Muscle layer of duodenum (tissue), 2 donors: ENCODE results near the gene TTC12.

Source experiments
- H3K27ac ChIP-seq: one replicate; pipeline ENCODE4 v1.7.0; 2013; ENCODE audit warnings: mild to moderate bottlenecking, low read length
- H3K27me3 ChIP-seq: one replicate; pipeline ENCODE4 v1.7.0; 2013; ENCODE audit warnings: low read depth, mild to moderate bottlenecking, control low read depth, low read length
- H3K36me3 ChIP-seq, 2 donors: one replicate each; pipeline ENCODE4 v1.7.0; 2013; ENCODE audit warnings: low read length in 2 of 2, control low read depth in 1 of 2, mild to moderate bottlenecking in 1 of 2; ENCODE audit not compliant: insufficient read depth in 2 of 2, control insufficient read depth in 1 of 2
- H3K4me1 ChIP-seq, 2 donors: one replicate each; pipeline ENCODE4 v1.7.0; 2013; ENCODE audit warnings: low read length in 2 of 2, mild to moderate bottlenecking in 2 of 2, control low read depth in 1 of 2, moderate library complexity in 1 of 2; ENCODE audit not compliant: insufficient read depth in 2 of 2, control insufficient read depth in 1 of 2
- H3K4me3 ChIP-seq, 2 donors: one replicate each; pipeline ENCODE4 v1.7.0; 2013; ENCODE audit warnings: low read length in 2 of 2, low read depth in 1 of 2, mild to moderate bottlenecking in 1 of 2
- H3K9me3 ChIP-seq, 2 donors: one replicate each; pipeline ENCODE4 v1.7.0; 2013; ENCODE audit warnings: low read length in 2 of 2, control low read depth in 1 of 2, mild to moderate bottlenecking in 1 of 2; ENCODE audit not compliant: control insufficient read depth in 1 of 2
- donor health status: healthy.

TTC12 gene

GRCh38 chr11:113308601-113309000 lies 5.8 kb upstream of the TTC12 start:
- Histone ChIP-seq H3K4me1 (peaks cover 0 to under 1% of the 10 kb centered on the region in 2 donors), H3K9me3 (no peaks in the 10 kb centered on the region), H3K36me3 (no peaks in the 10 kb centered on the region), H3K27me3 (no peaks in the 10 kb centered on the region), H3K4me3 (no peak overlapping the region), H3K27ac (no peak overlapping the region)

GRCh38 chr11:113311536-113311935 lies 2.8 kb upstream of the TTC12 start:
- H3K27ac ChIP-seq: no peak overlapping the region
- H3K4me1 ChIP-seq: peaks cover 0 to 13% of the 10 kb centered on the region in 2 donors
- no peak overlapping the region for H3K4me3 ChIP-seq
- no peaks in the 10 kb centered on the region for H3K36me3 ChIP-seq
- H3K9me3 ChIP-seq: no peaks in the 10 kb centered on the region
- H3K27me3 ChIP-seq: no peaks in the 10 kb centered on the region

GRCh38 chr11:113313601-113314000 lies 782 bp upstream of the TTC12 start:
- peaks cover 0 to 13% of the 10 kb centered on the region in 2 donors for H3K4me1 ChIP-seq
- no peak overlapping the region for H3K27ac ChIP-seq
- no peaks in the 10 kb centered on the region for H3K9me3 ChIP-seq
- H3K4me3 ChIP-seq: peak overlapping the region in 1 of 2 donors; percentile 76
- H3K27me3 ChIP-seq: no peaks in the 10 kb centered on the region
- H3K36me3 ChIP-seq: peaks cover 0 to 9% of the 10 kb centered on the region in 2 donors

GRCh38 chr11:113314065-113314388 lies 356 bp upstream of the TTC12 start:
- H3K27ac ChIP-seq: no peak overlapping the region
- H3K4me1 ChIP-seq: peaks cover 0 to 13% of the 10 kb centered on the region in 2 donors
- peaks cover 0 to 9% of the 10 kb centered on the region in 2 donors for H3K36me3 ChIP-seq
- H3K9me3 ChIP-seq: no peaks in the 10 kb centered on the region
- H3K4me3 ChIP-seq: peak overlapping the region; percentile 43 to 76
- no peaks in the 10 kb centered on the region for H3K27me3 ChIP-seq

GRCh38 chr11:113315811-113316210 lies 1.4 kb downstream of the TTC12 start:
- H3K4me3 ChIP-seq: peak overlapping the region in 1 of 2 donors; percentile 55
- no peak overlapping the region for H3K27ac ChIP-seq
- peaks cover 0 to 13% of the 10 kb centered on the region in 2 donors for H3K4me1 ChIP-seq
- H3K9me3 ChIP-seq: no peaks in the 10 kb centered on the region
- peaks cover 0 to 15% of the 10 kb centered on the region in 2 donors for H3K36me3 ChIP-seq
- H3K27me3 ChIP-seq: no peaks in the 10 kb centered on the region

GRCh38 chr11:113316256-113316655 lies 1.9 kb downstream of the TTC12 start:
- H3K27ac ChIP-seq: no peak overlapping the region
- H3K4me1 ChIP-seq: peaks cover 0 to 13% of the 10 kb centered on the region in 2 donors
- no peaks in the 10 kb centered on the region for H3K9me3 ChIP-seq
- no peaks in the 10 kb centered on the region for H3K27me3 ChIP-seq
- no peak overlapping the region for H3K4me3 ChIP-seq
- peaks cover 0 to 15% of the 10 kb centered on the region in 2 donors for H3K36me3 ChIP-seq

GRCh38 chr11:113317339-113317738 lies 3.0 kb downstream of the TTC12 start:
- peaks cover 0 to 13% of the 10 kb centered on the region in 2 donors for H3K4me1 ChIP-seq
- no peaks in the 10 kb centered on the region for H3K27me3 ChIP-seq
- no peak overlapping the region for H3K27ac ChIP-seq
- no peaks in the 10 kb centered on the region for H3K9me3 ChIP-seq
- peaks cover 0 to 15% of the 10 kb centered on the region in 2 donors for H3K36me3 ChIP-seq
- H3K4me3 ChIP-seq: no peak overlapping the region

- no peaks in the 10 kb centered on the region for H3K27me3 ChIP-seq
- H3K36me3 ChIP-seq: peaks cover 0 to 15% of the 10 kb centered on the region in 2 donors
- peaks cover 0 to 8% of the 10 kb centered on the region in 2 donors for H3K4me1 ChIP-seq
Observed at GRCh38 chr11:113319085-113319484, 4.7 kb downstream of the TTC12 start.

GRCh38 chr11:113322158-113322557 lies 7.8 kb downstream of the TTC12 start:
- Histone ChIP-seq H3K36me3 (peaks cover 0 to 41% of the 10 kb centered on the region in 2 donors), H3K4me3 (no peak overlapping the region), H3K9me3 (no peaks in the 10 kb centered on the region), H3K27ac (no peak overlapping the region), H3K4me1 (no peaks in the 10 kb centered on the region), H3K27me3 (no peaks in the 10 kb centered on the region)

More at GRCh38 chr11:113319085-113319484, 4.7 kb downstream of the TTC12 start:
- no peaks in the 10 kb centered on the region for H3K9me3 ChIP-seq
- H3K4me3 ChIP-seq: no peak overlapping the region
- no peak overlapping the region for H3K27ac ChIP-seq

GRCh38 chr11:113324250-113324649 lies 9.9 kb downstream of the TTC12 start:
- no peaks in the 10 kb centered on the region for H3K27me3 ChIP-seq
- no peaks in the 10 kb centered on the region for H3K4me1 ChIP-seq
- H3K27ac ChIP-seq: no peak overlapping the region
- H3K36me3 ChIP-seq: peaks cover 0 to 52% of the 10 kb centered on the region in 2 donors
- H3K9me3 ChIP-seq: no peaks in the 10 kb centered on the region
- no peak overlapping the region for H3K4me3 ChIP-seq

GRCh38 chr11:113329725-113330124 lies 15.3 kb downstream of the TTC12 start:
- Histone ChIP-seq H3K4me3 (no peak overlapping the region), H3K27ac (no peak overlapping the region), H3K9me3 (no peaks in the 10 kb centered on the region), H3K4me1 (no peaks in the 10 kb centered on the region), H3K36me3 (peaks cover 7 to 82% of the 10 kb centered on the region in 2 donors), H3K27me3 (no peaks in the 10 kb centered on the region)

- H3K36me3 ChIP-seq: peaks cover 7 to 82% of the 10 kb centered on the region in 2 donors
- no peaks in the 10 kb centered on the region for H3K4me1 ChIP-seq
- H3K4me3 ChIP-seq: no peak overlapping the region
- H3K9me3 ChIP-seq: no peaks in the 10 kb centered on the region
- H3K27me3 ChIP-seq: no peaks in the 10 kb centered on the region
- no peak overlapping the region for H3K27ac ChIP-seq
Observed at GRCh38 chr11:113331441-113331840, 17.1 kb downstream of the TTC12 start.
